ENCODE measurements around the gene PTPN13.

DNA sequence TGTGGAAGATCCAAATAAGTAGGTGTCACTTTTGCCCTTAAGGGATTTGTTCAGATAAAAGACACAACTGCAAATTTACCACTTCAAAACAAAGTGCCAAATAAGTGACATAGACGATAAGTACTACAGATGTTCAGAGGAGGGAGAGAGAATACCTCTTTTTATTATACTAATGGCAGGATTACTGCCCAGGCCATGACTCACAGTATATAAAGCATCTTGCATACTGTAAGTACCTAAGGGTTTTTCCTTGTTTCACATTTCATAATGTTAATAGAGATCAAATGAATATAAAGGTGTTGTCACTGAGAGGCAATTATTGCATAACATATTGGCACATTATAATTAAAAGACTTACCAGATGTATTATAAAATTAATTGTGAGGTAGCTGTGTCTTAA lies 46.4 kb downstream of the PTPN13 start:
- TF ChIP-seq, protein P1, sequence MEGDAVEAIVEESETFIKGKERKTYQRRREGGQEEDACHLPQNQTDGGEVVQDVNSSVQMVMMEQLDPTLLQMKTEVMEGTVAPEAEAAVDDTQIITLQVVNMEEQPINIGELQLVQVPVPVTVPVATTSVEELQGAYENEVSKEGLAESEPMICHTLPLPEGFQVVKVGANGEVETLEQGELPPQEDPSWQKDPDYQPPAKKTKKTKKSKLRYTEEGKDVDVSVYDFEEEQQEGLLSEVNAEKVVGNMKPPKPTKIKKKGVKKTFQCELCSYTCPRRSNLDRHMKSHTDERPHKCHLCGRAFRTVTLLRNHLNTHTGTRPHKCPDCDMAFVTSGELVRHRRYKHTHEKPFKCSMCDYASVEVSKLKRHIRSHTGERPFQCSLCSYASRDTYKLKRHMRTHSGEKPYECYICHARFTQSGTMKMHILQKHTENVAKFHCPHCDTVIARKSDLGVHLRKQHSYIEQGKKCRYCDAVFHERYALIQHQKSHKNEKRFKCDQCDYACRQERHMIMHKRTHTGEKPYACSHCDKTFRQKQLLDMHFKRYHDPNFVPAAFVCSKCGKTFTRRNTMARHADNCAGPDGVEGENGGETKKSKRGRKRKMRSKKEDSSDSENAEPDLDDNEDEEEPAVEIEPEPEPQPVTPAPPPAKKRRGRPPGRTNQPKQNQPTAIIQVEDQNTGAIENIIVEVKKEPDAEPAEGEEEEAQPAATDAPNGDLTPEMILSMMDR (IDR thresholded peaks at IDR 0.05), result no peak
- no peak for TF ChIP-seq POLR2AphosphoS5 (IDR thresholded peaks at IDR 0.05)

Measured in breast epithelium (tissue), 3 donors.